ENCODE results near the gene CEACAM1.
"Not testable (repeated sequence)": the region's sequence is repeated elsewhere in the genome, so short reads cannot be mapped to it uniquely, and the experiment has no call there.

Gene CEACAM1

DNA sequence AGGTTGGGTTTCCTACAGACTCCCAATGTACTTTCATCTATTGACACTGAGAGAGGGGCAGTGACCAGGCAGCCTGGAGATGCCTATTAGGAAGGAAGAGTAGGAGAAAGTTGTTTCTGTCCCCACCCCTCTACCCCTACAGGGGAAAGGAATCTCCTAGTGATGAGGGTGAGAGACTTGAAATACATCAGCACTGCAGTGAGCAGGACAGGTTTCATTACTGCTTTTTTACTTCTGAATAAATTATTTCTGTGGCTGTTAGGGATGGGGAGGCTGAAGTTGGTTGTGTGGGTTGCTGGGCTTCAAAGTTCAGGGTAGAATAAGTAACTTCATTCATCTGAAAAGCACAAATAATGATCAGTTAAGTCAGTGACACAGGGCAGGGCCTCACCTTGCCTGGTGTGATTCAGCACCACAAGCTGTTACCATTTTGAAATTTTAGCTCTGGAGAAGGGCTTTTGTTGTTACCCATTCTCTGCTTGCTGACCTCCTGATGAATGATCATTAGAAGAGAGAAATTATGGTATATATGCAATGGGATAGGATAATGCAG lies 19.3 kb downstream of the CEACAM1 start:
- DNase-seq, result no peak

- no peak for DNase-seq
Measured at GRCh38 chr19:42505066-42505465, 23.2 kb downstream of the CEACAM1 start.

- DNase-seq, result no peak
Measured at GRCh38 chr19:42501733-42502132, 26.5 kb downstream of the CEACAM1 start.

DNA sequence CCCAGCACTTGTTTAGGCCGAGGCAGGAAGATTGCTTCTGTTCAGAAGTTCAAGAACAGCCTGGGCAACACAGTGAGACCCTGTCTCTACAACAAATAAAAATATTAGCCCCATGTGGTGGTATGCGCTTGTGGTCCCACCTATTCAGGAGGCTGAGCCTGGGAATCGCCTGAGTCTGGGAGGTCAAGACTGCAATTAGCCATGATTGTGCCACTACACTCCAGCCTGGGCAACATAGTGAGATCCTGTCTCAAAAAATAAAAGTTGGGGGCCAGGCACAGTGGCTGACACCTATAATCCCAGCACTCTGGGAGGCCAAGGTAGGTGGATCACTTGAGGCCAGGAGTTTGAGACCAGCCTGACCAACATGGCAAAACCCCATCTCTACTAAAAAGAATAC lies 27.0 kb downstream of the CEACAM1 start:
- DNase-seq, result not testable (repeated sequence)

GRCh38 chr19:42498169-42498757 lies 30.0 kb downstream of the CEACAM1 start:
- DNase-seq, result no peak

DNA sequence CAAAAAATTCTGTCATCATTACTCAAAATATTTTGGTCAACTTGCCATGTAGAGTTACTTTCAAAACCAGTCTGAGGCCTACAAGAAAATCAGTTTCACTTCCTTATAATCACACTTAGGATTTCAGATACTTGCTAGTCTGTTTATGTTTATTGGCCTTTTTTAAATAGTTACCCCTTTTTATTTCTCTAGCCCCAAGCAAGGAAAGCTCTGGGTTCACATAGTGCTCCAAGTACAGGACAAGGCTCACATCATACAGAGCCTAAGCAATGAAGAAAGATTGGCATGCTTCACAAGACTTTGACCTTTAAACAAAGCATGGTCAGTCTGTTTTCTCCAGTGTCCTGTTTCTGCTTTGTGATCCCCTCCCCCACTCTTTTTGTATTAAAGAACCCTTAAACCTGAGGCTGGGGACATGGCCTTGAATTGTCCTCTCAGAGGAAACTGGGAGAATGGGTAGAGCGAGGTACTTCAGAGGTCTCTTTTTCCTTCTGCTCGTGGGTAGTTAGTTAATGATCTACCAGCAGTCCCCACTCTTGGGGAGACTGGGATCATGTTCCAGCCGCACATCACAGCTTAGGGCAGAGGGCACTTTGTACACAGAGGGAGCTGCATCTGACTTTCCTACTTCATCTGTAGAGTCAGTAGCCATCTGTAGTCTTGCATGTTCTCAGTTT lies 30.7 kb downstream of the CEACAM1 start:
- no peak for DNase-seq

DNA sequence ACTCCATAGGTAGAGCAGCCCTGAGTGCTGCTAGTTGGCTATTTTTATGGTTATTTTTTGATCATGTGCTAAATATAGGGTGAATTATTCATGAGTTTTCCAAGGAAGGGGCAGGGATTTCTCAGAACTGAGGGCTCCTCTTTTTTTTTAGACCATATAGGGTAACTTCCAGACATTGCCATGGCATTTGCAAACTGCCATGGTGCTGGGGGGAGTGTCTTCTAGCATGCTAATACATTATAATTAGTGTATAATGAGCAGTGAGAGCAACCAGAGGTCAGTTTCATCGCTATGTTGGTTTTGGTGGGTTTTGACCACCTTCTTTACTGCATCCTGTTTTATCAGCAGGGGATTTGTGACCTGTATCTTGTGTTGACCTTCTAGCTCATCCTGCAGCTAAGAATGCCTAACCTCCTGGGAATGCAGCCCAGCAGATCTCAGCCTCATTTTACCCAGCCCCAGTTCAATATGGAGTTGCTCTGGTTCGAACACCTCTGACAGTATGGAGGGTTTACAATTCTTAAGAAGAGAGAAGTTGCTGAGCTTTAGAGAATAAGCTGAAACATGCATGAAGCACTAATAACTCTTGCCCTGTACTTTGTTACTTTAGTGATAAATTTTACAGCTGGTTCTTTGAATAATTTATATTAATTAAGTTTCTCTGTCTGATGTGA lies 31.7 kb downstream of the CEACAM1 start:
- no peak for DNase-seq

DNA sequence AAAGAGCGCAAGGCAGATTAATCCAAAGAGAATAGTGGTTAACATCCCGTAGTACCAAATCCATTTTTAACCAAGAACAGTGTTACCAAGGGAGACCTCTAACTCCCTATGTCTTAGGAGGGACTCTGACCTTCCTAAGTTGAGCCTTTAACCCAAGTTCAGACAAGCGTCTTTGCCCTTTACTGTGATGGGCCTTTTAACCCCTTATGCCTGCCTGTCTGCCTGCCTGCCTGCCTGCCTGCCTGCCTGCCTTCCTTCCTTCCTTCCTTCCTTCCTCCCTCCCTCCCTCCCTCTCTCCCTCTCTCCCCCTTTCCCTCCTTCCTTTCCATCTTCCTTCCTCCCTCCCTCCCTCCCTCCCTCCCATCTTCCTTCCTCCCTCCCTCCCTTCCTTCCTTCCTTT lies 32.6 kb downstream of the CEACAM1 start:
- DNase-seq, result no peak

- no peak for DNase-seq
Measured at GRCh38 chr19:42494321-42494720, 34.0 kb downstream of the CEACAM1 start.

DNA sequence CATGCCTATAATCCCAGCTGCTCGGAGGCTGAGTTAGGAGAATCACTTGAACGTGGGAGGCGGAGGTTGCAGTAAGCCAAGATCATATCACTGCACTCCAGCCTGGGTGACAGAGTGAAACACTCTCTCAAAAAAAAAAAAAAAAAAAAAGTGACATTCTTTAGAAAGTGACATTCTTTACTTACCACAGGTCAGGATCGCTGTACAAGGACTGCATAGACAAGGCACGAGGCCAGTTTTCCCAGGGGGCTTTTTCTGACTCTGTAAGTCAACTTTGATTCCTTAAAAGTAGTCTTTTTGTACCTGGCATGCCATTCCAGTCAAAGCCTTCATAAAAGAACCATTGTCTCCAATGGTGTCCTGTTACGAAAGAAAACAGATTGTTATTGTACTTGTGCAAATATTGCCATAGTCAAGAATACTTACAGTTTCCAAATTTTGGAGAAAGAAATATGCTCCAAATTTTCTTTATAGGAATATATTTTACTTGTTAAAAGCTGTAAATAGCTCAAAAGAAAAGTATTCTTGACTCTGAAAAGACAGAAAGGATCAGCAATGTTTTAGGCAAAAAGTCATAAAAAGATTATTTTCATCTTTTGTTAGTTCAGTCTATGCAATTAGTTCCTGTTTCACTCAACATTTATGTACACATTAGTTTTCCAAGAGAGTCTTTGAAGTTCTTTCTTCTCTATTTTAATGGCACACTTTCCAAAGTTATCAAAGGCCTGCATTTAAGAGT lies 39.3 kb downstream of the CEACAM1 start:
- no peak for DNase-seq

- no peak for DNase-seq
Measured at GRCh38 chr19:42487798-42488178, 40.5 kb downstream of the CEACAM1 start.

GRCh38 chr19:42487032-42487797 lies 41.1 kb downstream of the CEACAM1 start:
- no peak for DNase-seq

DNA sequence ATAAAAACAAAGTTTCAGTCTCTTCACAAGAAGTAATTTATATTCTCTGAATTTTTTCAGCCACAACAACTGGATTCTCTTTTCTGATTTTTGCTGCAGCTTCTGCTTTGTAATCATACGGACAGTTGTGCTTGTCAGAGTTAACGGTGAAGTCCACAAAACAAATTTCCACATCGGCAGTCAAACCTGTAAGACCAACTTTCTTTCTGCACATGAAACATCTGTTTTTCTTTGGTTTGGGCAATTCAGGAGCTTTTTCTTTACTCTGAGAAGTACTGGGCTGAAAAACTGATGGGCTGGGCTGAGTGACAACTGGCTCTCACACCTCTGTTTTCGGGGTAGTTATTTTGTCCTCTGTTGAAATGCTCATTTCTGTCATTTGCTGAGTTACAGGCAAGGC lies 43.2 kb downstream of the CEACAM1 start:
- not testable (repeated sequence) for DNase-seq

DNA sequence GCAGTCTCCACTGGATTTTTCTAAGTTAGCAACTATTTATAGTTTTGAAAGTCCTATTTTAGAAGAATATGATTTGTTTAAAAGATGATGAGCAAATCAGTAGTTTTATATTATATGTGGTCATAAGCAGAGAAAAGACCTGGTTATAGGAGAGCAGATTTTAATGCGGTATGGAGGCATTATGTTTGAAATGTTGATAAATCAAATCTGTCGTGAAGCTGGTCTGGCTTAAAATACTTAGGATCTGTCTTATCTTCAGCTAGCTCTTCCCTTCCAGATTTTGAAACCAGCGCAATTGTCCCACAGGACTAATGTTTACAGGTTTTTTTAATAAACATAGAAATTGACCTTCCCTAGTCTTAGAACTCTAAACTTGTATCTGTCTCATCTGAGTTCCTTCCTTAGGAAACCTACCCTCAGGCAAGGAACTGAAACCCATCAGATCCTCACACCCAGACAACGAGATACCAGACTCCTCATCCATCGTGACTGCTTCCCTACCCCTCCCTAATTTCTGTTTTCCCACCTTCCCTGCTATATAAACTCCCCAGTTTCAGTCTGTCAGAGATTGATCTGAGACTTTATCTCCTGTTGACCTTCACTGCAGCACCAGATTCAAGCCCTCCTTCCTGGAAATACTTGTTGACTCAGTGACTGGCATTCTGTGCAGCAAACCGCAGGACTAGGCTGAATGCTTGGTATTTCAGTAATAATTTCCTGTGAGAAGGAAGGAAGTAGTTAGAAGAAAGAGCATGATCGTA lies 47.8 kb downstream of the CEACAM1 start:
- no peak for DNase-seq

GRCh38 chr19:42479736-42480135 lies 48.5 kb downstream of the CEACAM1 start:
- no peak for DNase-seq

DNA sequence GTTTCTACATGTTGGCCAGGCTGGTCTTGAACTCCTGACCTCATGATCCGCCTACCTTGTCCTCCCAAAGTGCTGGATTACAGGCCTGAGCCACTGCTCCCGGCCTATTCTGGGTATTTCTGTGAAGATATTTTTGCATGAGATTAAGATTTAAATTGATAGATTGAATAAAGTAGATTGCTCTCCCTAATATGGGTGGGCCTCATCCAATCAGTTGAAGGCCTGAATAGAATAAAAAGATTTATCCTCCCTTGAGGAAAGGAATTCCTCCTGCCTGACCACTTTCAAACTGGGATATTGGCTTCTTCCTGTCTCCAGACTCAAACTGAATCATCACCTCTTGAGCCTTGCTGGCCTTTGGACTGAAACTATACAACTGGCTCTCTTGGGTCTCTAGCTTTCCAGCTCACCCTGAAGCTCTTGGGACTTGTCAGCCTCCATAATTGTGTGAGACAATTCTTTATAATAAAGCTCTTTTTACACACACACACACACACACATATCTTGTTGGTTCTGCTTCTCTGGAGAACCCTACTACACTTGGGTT lies 49.4 kb downstream of the CEACAM1 start:
- no peak for DNase-seq

GRCh38 chr19:42477933-42478332 lies 50.3 kb downstream of the CEACAM1 start:
- no peak for DNase-seq

DNA sequence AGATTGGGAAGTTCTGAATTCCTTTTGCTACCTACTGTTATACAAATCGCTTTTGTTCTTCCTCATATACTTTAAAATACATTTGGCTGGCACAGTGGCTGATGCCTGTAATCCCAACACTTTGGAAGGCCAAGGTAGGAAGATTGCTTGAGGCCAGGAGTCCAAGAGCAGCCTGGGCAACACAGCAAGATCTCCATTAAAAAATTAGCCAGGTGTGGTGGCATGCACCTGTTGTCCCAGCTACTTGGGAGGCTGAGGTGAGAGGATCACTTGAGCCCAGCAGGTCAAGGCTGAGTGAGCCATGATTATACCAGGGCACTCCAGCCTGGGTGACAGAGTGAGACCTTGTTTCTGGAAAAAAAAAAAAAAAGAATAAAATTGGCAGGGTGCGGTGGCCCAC lies 51.2 kb downstream of the CEACAM1 start:
- DNase-seq, result no peak

DNA sequence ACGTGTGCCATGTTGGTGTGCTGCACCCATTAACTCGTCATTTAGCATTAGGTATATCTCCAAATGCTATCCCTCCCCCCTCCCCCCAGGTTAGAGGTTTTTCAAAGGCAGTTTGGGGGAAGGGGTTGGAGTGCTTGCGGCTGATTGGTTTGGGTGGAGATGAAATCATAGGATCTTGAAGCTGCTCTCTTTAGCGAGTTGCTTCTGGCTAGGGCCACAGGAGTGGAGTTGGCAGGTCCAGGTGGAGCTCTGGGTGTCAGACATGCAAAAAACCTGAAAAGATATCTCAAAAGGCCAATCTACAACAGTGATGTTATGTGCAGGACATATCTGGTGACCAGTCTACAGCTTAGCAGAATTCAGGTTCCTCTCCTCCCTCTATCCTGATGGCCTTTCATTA lies 52.9 kb downstream of the CEACAM1 start:
- DNase-seq, result no peak

DNA sequence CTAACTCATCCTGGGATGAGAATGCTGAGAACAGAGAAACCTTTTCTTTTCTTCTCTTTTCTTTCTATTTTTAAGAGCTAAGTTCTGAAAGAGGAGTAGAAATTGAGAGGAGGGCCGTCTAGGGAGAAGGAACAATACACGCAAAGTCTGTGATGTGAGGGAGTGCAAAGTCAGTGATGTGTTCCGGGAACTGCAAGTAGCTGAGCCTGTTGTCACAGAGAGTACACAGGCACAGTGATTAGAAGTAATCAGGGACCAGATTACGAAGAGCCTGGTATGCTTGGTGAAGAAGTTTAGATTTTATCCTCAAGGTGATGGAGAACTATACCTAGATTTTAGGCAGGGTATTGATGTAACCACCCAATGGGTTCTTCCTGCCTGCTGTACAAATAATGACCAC lies 53.5 kb downstream of the CEACAM1 start:
- DNase-seq, result no peak

- DNase-seq, result no peak
Measured at GRCh38 chr19:42473686-42474085, 54.6 kb downstream of the CEACAM1 start.
